SK-N-MC (cell line): ENCODE results near the gene NEDD4L.

Experiments
- DNase-seq: peaks from one replicate; pipeline ENCODE4 v3.0.0-alpha.2; 2011; ENCODE audit warnings: low read depth, low spot score
- H3K27ac ChIP-seq: fragments of 200-600 bp; sonication (generic); 2 replicates; pipeline ENCODE4 v1.5.1; 2016; ENCODE audit warnings: mixed run types
- H3K36me3 ChIP-seq: fragments of 200-600 bp; sonication (generic); 2 replicates; pipeline ENCODE4 v1.6.1; 2017; ENCODE audit warnings: antibody characterized with exemption, low read length, mixed read lengths; ENCODE audit not compliant: insufficient read depth
- H3K4me3 ChIP-seq: fragments of 200-600 bp; sonication (generic); 2 replicates; pipeline ENCODE4 v1.5.1; 2016
- H3K9ac ChIP-seq: fragments of 200-600 bp; sonication (generic); 2 replicates; pipeline ENCODE4 v1.8.0; 2017; ENCODE audit warnings: mixed run types, mixed read lengths; ENCODE audit not compliant: insufficient read length
- H3K9me3 ChIP-seq: fragments of 200-600 bp; sonication (generic); 2 replicates; pipeline ENCODE4 v1.6.1; 2017; ENCODE audit warnings: low read depth, mild to moderate bottlenecking, antibody characterized with exemption, low read length, moderate library complexity, mixed read lengths
- EZH2 ChIP-seq: fragments of 200-600 bp; sonication (generic); IDR thresholded peaks from one replicate; pipeline ENCODE4 v1.6.1; 2017; ENCODE audit warnings: antibody characterized with exemption
- FOXP2 ChIP-seq: optimal IDR thresholded peaks from 2 replicates; pipeline ENCODE3; 2011; ENCODE audit warnings: mild to moderate bottlenecking, moderate library complexity; ENCODE audit not compliant: insufficient read depth; ENCODE audit errors: extremely low read length, control extremely low read depth
- POLR2AphosphoS5 ChIP-seq: IDR thresholded peaks from 2 replicates; pipeline ENCODE4 v1.6.1; 2012; ENCODE audit warnings: mild to moderate bottlenecking, low read depth, low read length, borderline replicate concordance

The NEDD4L gene

DNA sequence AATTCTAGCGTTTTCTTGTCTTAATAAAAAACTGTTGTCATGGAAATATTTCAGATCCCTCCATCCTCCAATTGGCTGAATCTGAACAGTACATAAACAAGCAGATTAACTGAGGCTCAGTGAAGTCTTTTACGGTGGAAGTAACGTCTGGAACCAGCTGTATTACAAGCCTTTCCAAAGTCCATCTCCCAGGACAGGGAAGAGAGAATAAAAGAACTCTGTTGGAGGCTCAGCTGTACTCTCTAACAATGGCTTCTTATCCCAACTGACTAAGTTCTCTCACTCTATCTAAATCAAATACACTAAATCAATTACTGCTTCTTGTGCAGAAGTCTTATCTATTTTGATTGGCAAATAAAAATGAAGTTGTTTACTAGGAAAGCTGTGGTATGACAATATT is 19.9 kb upstream of the NEDD4L start:
- H3K4me3 ChIP-seq = no peak overlapping the region
- no peak for TF ChIP-seq EZH2
- TF ChIP-seq POLR2AphosphoS5 = no peak
- no peak for TF ChIP-seq FOXP2
- H3K9ac ChIP-seq = no peak overlapping the region
- no peak overlapping the region for H3K27ac ChIP-seq
- no peaks in the 10 kb centered on the region for H3K9me3 ChIP-seq
- H3K36me3 ChIP-seq = no peaks in the 10 kb centered on the region
- DNase-seq = no peak

DNA sequence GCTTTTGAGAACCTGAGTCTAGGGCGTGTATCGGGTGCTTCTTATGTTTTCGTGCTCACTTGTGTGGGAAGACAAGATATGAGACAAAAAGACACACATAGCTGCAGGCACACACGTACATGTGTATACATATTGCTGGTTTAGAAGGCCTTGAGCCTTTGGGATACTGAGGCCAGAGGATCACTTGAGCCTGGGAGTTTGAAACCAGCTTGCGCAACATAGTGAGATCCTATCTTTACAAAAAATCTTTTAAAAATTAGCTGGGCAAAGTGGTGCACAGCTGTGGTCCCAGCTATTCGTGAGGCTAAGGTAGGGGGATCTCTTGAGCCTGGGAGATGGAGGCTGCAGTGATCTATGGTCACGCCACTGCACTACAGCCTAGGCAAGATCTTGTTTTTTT is 18.8 kb upstream of the NEDD4L start:
- Histone ChIP-seq H3K9ac (no peak overlapping the region), H3K36me3 (no peaks in the 10 kb centered on the region)
- TF ChIP-seq EZH2 (no peak), FOXP2 (no peak), POLR2AphosphoS5 (no peak)

DNA sequence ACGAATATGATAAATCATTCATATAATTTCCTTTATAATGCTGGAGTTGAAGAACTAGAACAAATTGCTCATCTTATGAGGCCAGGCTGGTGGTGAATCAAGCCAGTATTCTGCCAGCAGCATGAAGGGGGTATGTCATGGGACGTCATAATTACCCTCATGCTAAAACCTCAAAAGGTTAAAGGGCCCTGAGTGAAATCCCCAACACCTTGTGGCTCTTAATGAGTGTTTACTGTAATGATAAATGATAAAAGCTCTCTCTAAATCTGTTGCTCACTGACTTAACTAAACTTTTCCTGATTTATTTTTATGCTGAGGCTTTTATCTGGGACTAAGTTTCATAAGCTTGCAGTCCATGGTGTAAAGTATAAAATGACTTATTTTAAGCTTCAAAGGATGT is 18.3 kb upstream of the NEDD4L start:
- TF ChIP-seq FOXP2 (no peak), EZH2 (no peak), POLR2AphosphoS5 (no peak)
- H3K27ac ChIP-seq = no peak overlapping the region
- no peak overlapping the region for H3K9ac ChIP-seq
- no peaks in the 10 kb centered on the region for H3K9me3 ChIP-seq
- H3K4me3 ChIP-seq = no peak overlapping the region
- H3K36me3 ChIP-seq = no peaks in the 10 kb centered on the region
- DNase-seq = no peak

More for the DNA sequence above, 18.8 kb upstream of the NEDD4L start:
- DNase-seq = no peak
- no peak overlapping the region for H3K4me3 ChIP-seq
- H3K27ac ChIP-seq = no peak overlapping the region
- H3K9me3 ChIP-seq = no peaks in the 10 kb centered on the region

DNA sequence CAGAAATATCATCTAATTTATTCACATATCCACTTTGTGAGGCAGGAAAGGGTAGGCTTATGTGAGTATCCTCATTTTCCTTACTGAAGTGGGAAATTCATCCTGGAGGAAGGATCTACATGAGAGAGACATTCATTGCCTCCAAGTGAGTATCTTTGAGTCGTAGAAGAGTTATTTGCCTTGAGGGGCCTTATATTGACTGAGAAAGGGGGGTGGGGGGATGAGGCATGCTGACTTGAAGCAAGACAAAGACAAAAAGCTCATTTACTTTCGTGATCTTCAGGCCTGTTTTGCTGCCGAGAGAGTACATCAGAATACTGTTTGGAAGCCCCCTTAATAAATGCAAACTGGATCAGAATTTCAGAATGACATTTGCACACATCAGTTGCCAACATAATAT is 17.6 kb upstream of the NEDD4L start:
- Histone ChIP-seq H3K4me3 (no peak overlapping the region), H3K9me3 (no peaks in the 10 kb centered on the region), H3K9ac (no peak overlapping the region), H3K36me3 (no peaks in the 10 kb centered on the region), H3K27ac (no peak overlapping the region)
- no peak for DNase-seq
- TF ChIP-seq EZH2 (no peak), FOXP2 (no peak)

DNA sequence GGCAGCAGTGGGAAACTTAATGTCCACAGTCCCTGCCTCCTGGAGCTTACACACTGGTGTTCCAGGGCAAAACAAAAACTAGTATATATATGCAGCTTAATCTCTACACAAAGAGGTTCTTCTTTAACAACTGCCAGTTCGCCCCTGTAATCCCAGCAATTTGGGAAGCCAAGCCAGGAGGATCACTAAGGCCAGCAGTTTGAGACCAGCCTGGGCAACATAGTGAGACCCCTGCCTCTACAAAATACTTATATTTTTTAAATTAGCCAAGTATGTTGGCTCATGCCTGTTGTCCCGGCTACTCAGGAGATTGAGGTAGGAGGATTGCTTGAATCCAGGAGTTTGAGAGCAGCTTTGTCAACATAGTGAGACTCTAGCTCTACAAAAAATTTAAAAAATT is 17.2 kb upstream of the NEDD4L start:
- no peak for DNase-seq
- Histone ChIP-seq H3K9ac (no peak overlapping the region), H3K27ac (no peak overlapping the region), H3K36me3 (no peaks in the 10 kb centered on the region), H3K4me3 (no peak overlapping the region), H3K9me3 (no peaks in the 10 kb centered on the region)
- TF ChIP-seq EZH2 (no peak), FOXP2 (no peak), POLR2AphosphoS5 (no peak)

DNA sequence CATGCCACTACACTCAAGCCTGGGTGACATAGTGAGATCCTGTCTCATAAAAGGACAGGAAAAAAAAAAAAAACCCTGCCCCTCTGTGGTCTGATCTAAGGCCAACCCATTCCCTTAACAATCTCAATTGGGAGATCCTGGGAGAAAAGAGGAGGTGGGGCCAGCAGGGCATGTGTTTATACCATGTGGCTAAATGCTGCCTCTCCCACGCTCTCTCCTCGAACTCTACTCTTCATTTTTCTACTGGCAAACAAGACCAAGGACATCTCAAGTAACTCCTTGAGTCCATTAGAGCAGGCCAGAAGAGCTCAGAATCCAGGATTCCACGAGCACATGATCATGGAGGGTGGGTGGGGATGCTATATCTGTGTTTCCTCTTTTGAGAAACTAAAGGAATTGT is 16.7 kb upstream of the NEDD4L start:
- TF ChIP-seq EZH2 (no peak), POLR2AphosphoS5 (no peak), FOXP2 (no peak)
- DNase-seq = no peak
- Histone ChIP-seq H3K4me3 (no peak overlapping the region), H3K9ac (no peak overlapping the region), H3K36me3 (no peaks in the 10 kb centered on the region), H3K9me3 (no peaks in the 10 kb centered on the region), H3K27ac (no peak overlapping the region)

DNA sequence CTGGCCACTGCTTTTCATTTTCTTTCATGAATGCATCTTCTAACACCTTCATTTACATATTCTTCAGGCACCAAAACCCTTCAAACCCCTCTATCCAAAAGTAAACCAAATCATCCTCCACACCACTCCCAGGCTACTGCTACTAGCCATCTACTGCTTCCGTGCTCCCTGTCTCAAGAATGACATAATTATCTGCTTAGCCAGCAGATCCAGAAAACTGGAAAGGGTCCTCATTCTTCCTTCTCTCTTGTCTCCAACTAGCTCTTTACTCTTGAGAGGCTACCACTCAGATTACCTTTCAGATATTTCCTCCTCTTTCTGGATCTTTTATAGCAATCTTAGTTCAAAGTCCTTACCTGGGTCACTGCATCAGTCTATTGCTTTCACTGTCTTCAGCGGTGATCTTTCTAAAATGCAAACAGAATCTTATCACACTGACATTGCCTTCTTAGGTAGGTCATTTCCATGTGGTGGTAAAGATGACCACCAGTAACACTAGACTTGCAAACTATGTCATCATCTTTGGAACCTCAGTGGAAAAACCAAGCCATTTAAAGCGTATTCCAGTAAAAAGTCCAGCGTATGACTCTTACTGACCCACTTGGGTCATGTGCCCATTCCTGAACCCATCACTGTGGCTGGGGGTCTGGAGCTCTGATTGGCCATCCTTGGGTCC is 15.8 kb upstream of the NEDD4L start:
- no peak overlapping the region for H3K4me3 ChIP-seq
- TF ChIP-seq POLR2AphosphoS5 (no peak), FOXP2 (no peak), EZH2 (no peak)

DNA sequence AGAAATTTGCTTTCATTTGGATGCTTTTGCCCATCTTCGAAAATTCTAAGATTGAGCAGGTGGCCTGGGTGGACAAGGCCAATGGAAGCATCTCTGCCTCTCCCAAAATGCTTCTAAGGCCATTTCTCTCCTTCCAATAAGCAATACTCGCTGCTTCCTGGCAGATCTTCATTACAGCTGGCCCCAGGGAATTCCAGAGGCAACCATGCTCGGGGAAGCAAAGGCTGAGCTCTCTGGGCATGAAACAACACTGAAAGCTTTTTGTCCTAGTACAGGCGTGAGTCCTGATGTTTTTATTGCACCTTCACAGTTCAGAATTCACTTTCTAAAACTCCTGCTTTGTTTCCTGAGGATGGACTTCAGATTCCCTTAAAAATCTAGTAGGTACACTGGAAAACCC is 11.8 kb upstream of the NEDD4L start:
- H3K27ac ChIP-seq = no peak overlapping the region
- no peaks in the 10 kb centered on the region for H3K9me3 ChIP-seq
- TF ChIP-seq FOXP2 (no peak), POLR2AphosphoS5 (no peak), EZH2 (no peak)
- DNase-seq = no peak
- no peaks in the 10 kb centered on the region for H3K36me3 ChIP-seq
- H3K9ac ChIP-seq = no peak overlapping the region
- H3K4me3 ChIP-seq = no peak overlapping the region

More for the DNA sequence above, 15.8 kb upstream of the NEDD4L start:
- H3K9me3 ChIP-seq = no peaks in the 10 kb centered on the region
- H3K9ac ChIP-seq = no peak overlapping the region
- H3K36me3 ChIP-seq = no peaks in the 10 kb centered on the region
- no peak overlapping the region for H3K27ac ChIP-seq
- no peak for DNase-seq

DNA sequence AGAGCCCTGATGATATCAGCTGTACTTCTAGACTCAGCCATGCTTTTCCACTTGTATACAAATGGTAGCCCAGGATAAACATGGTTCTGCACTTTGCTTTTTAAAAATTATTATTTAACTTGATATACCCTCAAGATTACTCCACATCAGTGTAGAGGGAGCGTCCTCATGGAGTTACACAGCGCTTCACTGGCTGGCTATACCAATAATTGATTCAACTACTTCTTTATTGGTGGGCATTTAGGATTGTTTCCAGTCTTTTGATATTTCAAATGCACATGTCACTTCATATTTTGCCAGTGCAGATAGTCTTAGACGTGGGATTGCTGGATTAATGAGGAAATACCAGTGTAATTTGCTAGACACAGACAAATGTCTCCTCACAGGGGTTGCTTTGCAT is 10.8 kb upstream of the NEDD4L start:
- no peak for DNase-seq
- TF ChIP-seq FOXP2 = no peak
- TF ChIP-seq EZH2 = no peak
- no peak for TF ChIP-seq POLR2AphosphoS5
- Histone ChIP-seq H3K9me3 (no peaks in the 10 kb centered on the region), H3K27ac (no peak overlapping the region), H3K9ac (no peak overlapping the region), H3K36me3 (no peaks in the 10 kb centered on the region), H3K4me3 (no peak overlapping the region)
